Lower lobe of right lung (tissue), 2 donors: ENCODE results near the gene WDR72. TPM values are rescaled to one million over a fixed set of nuclear protein-coding genes. Genes with fewer than 3 reads are reported as not detected.

ENCODE experiments used
- ATAC-seq, 2 donors: fragments of 200-7000 bp; cut with Tn5 transposase; one replicate each; pipeline ENCODE4 v1.9.1; 2020 to 2022; ENCODE audit warnings: mild to moderate bottlenecking in 2 of 2, moderate library complexity in 2 of 2
- DNase-seq: peaks from one replicate; pipeline ENCODE4 v3.0.0-alpha.2; 2020
- H3K27ac ChIP-seq: fragments of 200-600 bp; one replicate; pipeline ENCODE4 v1.8.0; 2022
- H3K27me3 ChIP-seq: fragments of 200-600 bp; one replicate; pipeline ENCODE4 v1.8.0; 2022; ENCODE audit warnings: low read depth
- H3K36me3 ChIP-seq: fragments of 200-600 bp; one replicate; pipeline ENCODE4 v1.8.0; 2022; ENCODE audit warnings: mild to moderate bottlenecking
- H3K4me1 ChIP-seq: fragments of 200-600 bp; one replicate; pipeline ENCODE4 v1.8.0; 2022
- H3K4me3 ChIP-seq: fragments of 200-600 bp; one replicate; pipeline ENCODE4 v1.8.0; 2022; ENCODE audit warnings: mild to moderate bottlenecking
- H3K9me3 ChIP-seq: fragments of 200-600 bp; one replicate; pipeline ENCODE4 v1.8.0; 2022
- intact Hi-C: fragments of 100-400 bp; cut with DNase I; formaldehyde crosslinking; loops from one replicate; pipeline ENCODE4 v1.11.0; 2022
- total RNA-seq: library from RNA; stranded (reverse); fragmentation: NEBNext Ultra II Directional; extraction: Animal tissue kit (Norgen Biotek cat#: 25700); gene quantifications from one replicate; pipeline ENCODE4 v1.2.1, GENCODE V29; 2021
- TF ChIP-seq, protein P1 (sequence below): fragments of 200-600 bp; IDR thresholded peaks from one replicate; pipeline ENCODE4 v1.8.0; 2022; ENCODE audit warnings: antibody characterized with exemption, mild to moderate bottlenecking
- donor health status: DM: no; HTN: yes; CAD: no; lungs with severe emphysema.

The WDR72 gene
- total RNA-seq, 1 donor from 2014 or later, result 1.5 TPM

DNA sequence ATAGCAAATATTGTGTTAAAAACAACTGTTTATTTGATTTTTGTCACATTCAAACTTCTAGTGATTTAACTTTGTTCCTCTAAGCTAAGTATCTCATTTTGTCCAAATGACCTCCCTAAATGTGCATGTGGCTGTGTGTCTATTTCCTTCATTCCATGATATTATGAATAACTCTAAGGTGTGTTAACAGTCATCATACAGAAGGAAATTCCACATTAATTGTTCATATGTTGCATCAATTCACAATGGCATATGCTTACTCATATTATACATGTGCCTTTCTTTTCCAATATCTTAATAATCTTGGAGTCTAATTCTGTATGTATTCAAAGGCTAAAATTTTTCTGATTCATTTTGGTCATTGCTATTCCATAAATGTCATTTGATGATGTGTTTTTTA is 186.4 kb downstream of the WDR72 start:
- no peak for ATAC-seq
- no peak for DNase-seq
- Histone ChIP-seq H3K27me3 (no peaks in the 10 kb centered on the region), H3K36me3 (no peaks in the 10 kb centered on the region), H3K9me3 (peaks cover 3% of the 10 kb centered on the region), H3K4me1 (no peaks in the 10 kb centered on the region), H3K4me3 (no peak overlapping the region), H3K27ac (no peak overlapping the region)
- TF ChIP-seq, protein P1, sequence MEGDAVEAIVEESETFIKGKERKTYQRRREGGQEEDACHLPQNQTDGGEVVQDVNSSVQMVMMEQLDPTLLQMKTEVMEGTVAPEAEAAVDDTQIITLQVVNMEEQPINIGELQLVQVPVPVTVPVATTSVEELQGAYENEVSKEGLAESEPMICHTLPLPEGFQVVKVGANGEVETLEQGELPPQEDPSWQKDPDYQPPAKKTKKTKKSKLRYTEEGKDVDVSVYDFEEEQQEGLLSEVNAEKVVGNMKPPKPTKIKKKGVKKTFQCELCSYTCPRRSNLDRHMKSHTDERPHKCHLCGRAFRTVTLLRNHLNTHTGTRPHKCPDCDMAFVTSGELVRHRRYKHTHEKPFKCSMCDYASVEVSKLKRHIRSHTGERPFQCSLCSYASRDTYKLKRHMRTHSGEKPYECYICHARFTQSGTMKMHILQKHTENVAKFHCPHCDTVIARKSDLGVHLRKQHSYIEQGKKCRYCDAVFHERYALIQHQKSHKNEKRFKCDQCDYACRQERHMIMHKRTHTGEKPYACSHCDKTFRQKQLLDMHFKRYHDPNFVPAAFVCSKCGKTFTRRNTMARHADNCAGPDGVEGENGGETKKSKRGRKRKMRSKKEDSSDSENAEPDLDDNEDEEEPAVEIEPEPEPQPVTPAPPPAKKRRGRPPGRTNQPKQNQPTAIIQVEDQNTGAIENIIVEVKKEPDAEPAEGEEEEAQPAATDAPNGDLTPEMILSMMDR, result no peak
- intact Hi-C loops, result no loop called here

DNA sequence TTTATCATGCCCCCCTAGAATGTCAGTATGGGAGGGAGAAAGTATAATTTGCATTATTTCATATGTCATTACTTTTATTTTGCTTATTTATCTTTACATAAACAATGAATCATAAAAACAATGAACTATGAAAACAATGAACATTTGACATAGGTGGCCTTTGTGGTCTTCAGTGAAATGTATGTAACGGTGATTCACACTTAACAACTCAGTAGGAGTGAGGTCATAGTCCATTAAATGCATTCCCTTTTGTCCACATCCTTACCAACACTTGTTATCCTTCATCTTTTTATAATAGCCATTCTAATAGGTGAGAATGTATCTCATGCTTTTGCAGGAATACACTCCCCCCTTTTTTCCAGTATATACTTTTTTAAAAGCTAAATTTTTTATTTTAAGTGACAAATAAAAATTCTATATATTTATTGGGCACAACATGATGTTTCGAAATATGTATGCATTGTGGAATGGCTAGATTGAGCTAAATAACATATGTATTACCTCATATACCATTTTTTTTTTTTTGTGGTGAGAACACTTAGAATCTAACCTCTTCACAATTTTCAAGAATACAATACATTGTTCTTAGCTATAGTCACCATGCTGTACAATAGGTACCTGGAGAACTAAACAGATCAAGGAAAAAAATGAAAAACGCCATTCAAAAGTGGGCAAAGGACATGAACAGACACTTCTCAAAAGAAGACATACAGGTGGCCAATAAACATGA is 189.5 kb downstream of the WDR72 start:
- Histone ChIP-seq H3K36me3 (no peaks in the 10 kb centered on the region), H3K27ac (no peak overlapping the region), H3K4me1 (no peaks in the 10 kb centered on the region), H3K27me3 (no peaks in the 10 kb centered on the region), H3K9me3 (peaks cover 3% of the 10 kb centered on the region), H3K4me3 (no peak overlapping the region)
- DNase-seq, result no peak
- TF ChIP-seq, protein P1, result no peak
- no peak for ATAC-seq
- intact Hi-C loops, result no loop called here

DNA sequence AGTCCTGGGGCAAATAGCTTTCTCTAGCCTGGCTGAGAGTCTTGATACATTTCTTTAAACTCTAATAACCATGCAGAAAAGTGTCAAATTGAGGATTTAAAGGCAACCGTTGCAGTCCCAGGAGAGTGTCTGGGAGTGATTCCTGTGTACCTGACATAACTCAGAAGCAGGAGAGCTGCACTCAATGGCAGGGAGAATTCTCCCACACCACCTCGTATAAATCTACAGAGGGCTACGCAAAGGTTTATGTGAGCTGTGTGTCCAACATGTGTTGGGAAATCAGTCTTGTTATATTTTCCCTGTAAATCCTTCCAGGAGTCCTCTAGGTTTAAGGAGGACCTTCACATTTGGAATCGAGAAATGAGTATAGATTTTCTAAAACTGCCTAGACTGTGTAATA is 192.6 kb downstream of the WDR72 start:
- TF ChIP-seq, protein P1, result no peak
- H3K27me3 ChIP-seq, result no peaks in the 10 kb centered on the region
- intact Hi-C loops, result no loop called here
- H3K27ac ChIP-seq, result no peak overlapping the region
- H3K4me3 ChIP-seq, result no peak overlapping the region
- no peak for DNase-seq
- H3K36me3 ChIP-seq, result no peaks in the 10 kb centered on the region
- ATAC-seq, result no peak
- no peaks in the 10 kb centered on the region for H3K4me1 ChIP-seq
- H3K9me3 ChIP-seq, result peaks cover 3% of the 10 kb centered on the region

DNA sequence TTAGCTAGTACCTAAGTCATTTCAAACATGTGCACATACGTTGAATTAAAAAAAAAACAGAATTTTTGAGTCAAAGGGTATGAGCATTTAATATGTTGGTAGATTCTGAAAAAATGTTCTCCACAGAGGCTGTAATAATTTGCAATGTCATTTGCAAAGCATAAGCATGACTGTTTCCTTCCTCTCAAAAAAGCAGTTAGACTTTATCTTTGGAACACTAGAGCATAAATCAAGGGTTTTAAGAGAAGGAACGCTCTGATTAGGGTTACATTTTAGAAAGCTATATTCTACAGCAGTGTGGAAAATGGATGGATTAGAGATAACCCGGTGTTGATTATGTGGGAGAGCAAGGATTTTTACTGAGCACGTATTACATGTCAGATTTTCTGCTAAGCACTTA is 193.7 kb downstream of the WDR72 start:
- H3K36me3 ChIP-seq, result no peaks in the 10 kb centered on the region
- H3K27ac ChIP-seq, result no peak overlapping the region
- TF ChIP-seq, protein P1, result no peak
- intact Hi-C loops, result no loop called here
- no peak for ATAC-seq
- H3K9me3 ChIP-seq, result peaks cover under 1% of the 10 kb centered on the region
- no peaks in the 10 kb centered on the region for H3K27me3 ChIP-seq
- no peaks in the 10 kb centered on the region for H3K4me1 ChIP-seq
- H3K4me3 ChIP-seq, result no peak overlapping the region
- no peak for DNase-seq

DNA sequence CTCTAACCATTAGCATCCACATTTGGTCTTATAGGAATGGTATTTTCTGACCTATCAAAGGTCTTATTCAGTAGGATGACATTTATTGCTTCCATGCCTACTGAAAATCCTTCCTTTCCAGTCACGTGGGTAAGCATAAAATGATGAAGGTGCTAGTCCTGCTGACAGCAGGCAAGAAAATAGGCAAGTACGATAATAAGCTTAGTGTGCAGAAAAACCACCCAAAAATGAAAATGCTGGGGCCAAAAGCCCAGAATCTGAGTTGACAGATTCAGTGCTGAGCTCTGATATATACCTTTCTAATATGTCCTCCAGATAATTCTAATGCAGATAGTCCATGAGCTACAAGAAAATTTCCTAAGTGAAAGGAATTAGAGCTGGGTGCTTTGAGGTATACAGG is 194.8 kb downstream of the WDR72 start:
- Histone ChIP-seq H3K4me1 (no peaks in the 10 kb centered on the region), H3K27ac (no peak overlapping the region), H3K4me3 (no peak overlapping the region), H3K27me3 (no peaks in the 10 kb centered on the region), H3K36me3 (no peaks in the 10 kb centered on the region), H3K9me3 (no peaks in the 10 kb centered on the region)
- TF ChIP-seq, protein P1, result no peak
- intact Hi-C loops, result no loop called here
- ATAC-seq (no peak), DNase-seq (no peak)
